NCI-H2171 treated with DMSO at 0.1 percent for 48 hours (cell line): ENCODE results near the gene CAPN6.

ENCODE experiments used
- DNase-seq: peaks from one replicate; lab custom pipeline; 2025; lab: John Stamatoyannopoulos, UW

The CAPN6 gene, protein sequence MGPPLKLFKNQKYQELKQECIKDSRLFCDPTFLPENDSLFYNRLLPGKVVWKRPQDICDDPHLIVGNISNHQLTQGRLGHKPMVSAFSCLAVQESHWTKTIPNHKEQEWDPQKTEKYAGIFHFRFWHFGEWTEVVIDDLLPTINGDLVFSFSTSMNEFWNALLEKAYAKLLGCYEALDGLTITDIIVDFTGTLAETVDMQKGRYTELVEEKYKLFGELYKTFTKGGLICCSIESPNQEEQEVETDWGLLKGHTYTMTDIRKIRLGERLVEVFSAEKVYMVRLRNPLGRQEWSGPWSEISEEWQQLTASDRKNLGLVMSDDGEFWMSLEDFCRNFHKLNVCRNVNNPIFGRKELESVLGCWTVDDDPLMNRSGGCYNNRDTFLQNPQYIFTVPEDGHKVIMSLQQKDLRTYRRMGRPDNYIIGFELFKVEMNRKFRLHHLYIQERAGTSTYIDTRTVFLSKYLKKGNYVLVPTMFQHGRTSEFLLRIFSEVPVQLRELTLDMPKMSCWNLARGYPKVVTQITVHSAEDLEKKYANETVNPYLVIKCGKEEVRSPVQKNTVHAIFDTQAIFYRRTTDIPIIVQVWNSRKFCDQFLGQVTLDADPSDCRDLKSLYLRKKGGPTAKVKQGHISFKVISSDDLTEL

DNA sequence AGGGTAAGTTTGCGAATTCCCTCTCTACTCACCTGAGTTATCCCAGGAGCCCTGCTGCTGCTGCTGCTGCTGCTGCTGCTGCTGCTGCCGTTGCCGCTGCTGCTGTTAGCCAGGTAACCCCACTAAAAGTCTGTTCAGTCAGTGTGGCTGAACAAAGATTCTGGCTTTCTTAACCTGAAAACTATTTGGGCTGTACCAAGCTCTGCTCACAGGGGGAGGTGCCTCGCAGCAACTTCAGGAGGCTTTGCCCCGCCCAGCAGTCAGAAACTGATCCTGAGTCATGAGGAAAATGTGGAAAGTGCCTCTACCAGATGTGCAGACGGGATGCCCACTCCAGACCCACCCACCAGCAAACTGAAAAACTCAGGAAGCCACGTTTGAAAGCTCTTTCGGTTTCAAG, at the start of gene CAPN6:
Gene CAPN6 (minus strand): TSS at position 145 of the 400 bp plus-strand sequence. CDS start 6,547 bp downstream, outside the sequence.
- no peak for DNase-seq

DNA sequence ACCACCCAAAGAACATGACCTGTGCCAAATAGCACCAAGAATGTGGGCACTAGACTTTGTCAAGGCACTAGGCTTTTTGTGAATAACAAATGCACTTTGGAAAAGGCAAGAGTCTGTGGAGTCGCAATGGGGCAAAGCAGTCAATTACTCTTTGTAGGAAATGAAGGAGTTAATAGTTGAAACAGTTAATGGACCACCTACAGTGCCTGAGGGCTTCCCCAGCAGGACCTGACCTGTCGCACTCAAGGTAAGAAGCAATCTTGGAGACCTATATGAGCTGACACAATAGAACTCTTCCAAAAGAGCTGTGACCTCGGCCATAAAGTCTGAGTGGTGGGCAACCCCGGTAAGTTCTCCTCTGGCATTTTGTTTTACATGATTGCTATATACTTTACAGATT, 49.2 kb upstream of the CAPN6 start:
- no peak for DNase-seq

DNA sequence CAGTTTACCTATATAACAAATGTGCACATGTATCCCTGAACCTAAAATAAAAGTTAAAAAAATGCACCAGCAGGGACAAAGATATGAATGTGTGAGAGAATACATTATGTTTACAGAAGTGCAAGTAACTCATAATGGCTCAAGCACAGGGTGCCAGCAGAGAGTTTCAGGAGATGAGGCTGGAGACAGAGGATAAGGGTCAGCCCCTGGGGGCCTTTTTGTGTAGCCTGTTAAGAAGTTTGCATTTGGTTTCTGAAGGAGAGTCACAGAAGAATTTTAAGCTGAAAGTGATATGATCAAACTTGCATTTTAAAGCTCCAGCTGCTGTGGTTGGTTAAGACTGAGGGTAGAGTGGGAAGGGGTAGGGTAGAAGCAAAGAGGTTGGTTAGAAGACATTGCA, 48.6 kb upstream of the CAPN6 start:
- no peak for DNase-seq

DNA sequence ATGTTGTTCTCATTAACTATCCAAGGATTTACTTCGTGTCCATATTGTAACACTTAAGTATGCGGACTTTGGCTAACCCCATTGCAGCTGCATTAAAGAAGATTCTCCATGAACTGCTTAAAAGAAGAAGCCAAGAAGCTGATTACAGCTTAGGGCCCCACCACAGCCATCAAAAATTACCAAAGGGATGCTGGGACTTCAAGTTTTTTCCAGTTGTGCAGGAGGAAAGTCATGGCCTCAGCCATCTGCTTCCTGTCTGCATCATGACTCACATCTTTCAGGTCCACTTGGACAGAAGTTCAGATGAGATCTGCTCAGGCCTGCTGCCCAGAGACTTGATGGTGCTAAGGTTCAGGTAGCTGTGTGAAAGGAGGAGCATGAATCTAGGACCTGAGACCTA, 38.8 kb upstream of the CAPN6 start:
- no peak for DNase-seq

DNA sequence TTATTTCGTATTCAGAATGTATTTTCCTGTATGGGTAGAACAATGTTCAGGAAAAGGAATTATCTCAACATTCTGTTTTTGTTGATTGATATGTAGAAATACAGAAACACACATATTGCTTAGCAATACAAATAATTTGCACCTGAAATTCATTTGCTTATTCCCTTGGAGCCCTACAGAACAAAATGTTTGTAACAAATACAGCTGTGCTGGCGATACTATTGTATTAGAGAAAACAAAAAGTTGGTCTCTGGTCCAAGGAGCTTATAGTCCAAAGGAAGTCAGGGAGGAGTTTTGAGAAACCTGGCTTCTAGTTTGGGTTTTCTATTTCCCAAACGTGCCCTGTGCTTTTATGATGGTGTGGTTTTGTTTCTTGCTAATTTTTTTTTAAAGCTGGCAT, 37.8 kb upstream of the CAPN6 start:
- DNase-seq, result no peak

DNA sequence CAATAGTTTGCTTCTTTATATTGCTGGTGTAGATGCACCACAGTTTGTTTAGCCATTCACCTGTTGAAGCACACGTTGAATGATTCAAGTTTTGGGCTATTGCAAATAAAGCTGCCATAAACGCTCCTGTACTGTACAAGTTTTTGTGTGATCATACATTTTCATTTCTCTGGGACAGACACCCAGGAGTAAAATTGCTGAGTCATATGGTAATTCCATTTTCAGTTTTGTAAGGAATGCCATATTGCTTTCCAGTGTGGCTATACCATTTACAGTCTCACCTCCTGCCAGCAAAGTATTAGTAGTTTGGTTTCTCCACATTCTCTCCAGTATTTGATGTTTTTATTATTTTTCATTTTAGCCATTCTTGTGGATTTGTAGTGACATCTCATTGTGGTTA, 32.0 kb upstream of the CAPN6 start:
- no peak for DNase-seq

DNA sequence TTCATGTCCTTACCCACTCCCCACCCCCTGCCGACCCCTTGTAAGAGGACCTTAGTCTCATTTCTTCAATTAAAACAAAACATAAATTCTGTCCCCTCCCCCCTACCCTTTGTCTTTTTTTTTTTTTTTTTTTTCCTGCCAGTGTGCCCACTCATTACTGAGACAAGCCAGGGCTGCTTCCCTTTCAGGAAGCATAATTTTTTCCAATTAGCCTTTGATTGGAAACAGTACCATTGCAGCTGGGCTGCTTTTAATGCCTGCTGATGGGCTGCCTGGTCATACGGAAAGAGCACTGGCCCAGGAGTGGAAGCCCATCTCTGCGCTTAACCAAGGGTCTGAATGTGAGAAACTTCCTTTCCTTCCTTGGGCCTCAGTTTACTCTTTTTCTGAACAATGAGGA, 18.6 kb upstream of the CAPN6 start:
- DNase-seq, result no peak

DNA sequence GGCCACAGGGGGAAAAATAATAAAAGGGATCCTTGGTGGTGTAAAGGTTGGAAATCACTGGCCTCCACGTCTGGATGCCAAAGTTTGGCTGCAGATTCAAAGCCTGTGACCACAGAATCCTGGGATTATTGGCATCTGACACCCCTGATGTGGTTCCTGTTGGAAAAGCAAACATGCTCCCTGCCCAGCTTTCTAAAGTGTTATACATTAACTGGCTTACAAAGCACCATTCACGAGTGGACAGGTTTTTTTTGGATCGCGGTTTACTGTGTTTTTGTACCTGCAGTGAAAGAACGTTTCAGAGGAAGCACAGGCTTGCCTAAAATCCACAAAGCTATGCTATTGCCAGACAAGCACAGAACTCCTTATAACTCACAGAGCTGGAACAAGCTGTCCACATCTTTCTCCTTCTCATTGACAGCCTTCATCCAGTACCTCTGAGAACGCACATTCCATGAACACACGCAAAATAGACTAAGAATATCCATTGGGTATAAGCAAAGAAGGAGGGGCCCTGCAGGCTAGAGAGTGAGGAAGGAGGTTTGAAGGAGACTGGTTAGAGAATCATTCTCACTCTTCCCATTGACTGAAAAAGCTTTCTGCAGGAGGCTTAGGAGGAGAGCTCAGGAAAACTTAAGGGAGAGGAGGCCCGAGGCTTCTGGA, 14.5 kb upstream of the CAPN6 start:
- DNase-seq, result no peak

DNA sequence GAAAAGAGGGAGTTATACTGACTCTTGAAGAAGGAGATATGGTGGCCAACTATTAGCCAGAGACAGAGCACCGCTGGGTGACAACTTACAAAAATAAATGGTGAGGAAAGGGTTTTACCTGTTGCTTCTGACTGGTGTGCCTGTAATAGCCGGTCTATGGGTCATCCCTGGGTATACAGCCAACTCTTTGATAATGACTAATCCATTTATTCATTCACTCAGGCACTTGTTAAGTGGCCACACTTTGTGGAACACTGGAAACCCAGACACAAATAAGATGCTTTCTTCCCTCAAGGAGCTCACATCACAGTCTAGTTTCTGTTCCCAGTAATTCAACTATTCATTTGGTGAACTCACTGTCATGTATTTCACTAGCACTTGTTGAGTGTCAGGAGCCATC, 13.2 kb upstream of the CAPN6 start:
- no peak for DNase-seq

DNA sequence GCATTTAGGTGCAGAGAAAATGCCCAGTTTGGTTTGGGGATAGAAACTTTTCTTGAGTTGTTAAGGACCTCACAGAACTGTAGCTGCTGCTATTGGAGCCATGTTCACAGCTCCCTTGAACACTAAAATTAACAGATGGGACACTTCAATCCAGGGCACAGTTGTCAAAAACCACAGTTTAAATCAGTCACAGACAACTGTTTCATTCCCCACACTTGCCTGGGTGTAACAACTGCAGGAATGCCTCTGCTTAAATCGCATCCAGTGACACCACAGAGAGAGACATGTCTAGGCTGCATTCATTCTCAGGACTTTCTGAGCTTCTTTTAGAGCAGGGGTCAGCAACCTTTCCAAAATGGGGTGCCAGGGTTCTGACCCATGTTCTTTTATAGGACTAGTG, 12.7 kb upstream of the CAPN6 start:
- DNase-seq, result no peak

DNA sequence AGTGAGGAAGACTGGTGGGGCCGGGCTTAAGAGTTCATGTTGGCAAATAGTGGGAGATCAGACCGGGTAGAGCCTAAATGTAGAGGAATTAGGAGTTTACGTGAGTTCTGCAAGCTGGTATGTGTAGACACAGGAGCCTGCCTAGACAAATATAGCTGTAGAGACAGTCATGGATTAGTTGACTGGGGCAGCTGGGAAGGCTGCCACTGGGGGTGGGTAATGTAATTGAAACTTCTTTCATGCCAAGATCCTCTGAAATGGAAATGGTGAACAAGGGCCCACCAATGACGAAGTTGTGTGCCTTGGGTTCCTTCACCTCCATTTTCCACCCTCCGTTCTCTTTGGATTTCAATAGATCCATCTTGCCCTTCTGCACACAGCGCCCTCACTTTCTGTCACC, 11.9 kb upstream of the CAPN6 start:
- no peak for DNase-seq

DNA sequence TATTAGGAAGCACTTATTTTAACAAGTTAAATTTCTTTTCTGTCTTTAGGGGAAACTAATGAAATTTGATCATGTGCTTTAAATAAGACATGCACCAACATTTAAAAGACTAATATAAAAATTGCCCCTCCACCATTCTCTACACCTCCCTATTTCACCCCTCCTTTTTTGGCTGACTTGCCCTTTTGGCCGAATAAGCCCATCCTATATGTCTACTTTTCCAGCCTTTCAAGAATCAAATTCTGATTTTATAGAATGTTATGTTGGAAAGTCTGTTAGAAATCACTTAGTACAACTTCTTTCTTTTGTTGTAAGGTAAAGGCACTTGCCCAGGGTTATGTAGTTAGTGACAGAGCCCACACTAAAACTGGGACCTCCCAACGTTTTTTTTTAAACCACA, 1.8 kb downstream of the CAPN6 start:
- DNase-seq, result no peak

DNA sequence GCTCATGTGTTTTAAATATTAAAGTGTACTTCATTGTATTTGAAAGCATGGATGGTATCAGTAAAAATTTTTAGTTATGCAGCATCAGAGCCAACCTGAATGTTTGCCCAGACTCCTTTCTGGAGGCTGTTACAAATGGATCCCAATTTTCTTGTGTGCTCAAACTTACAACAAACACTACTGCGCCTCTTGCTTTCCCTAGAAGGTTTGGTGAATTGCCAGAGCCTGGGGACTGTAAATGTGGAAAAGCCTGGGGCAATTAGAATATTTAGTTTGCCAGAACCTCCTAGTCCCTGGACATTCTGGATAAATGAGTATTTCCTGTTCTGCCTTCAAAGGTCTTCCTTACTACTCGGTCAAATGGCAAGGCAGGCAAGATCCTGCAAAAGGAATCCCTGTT, 4.8 kb downstream of the CAPN6 start:
- no peak for DNase-seq

DNA sequence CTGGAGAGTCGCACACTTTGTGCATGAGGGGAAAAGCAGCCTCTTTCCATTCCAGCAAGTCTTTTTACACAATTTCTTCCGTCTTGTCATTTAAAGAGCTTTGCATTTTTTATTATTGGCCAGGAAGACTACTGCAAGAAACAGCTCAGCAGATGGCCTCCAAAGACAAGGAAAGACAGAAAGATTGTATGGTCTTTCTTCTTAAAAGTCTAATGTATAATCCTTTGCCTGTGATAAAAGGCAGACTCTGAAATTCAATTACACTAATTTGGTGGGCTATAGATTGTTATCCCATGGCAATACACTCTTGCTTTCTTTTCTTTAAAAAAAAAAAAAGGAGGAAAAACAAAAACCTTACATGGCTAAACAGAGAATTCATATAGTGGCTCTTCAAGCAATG, 5.9 kb downstream of the CAPN6 start:
- DNase-seq, result no peak

DNA sequence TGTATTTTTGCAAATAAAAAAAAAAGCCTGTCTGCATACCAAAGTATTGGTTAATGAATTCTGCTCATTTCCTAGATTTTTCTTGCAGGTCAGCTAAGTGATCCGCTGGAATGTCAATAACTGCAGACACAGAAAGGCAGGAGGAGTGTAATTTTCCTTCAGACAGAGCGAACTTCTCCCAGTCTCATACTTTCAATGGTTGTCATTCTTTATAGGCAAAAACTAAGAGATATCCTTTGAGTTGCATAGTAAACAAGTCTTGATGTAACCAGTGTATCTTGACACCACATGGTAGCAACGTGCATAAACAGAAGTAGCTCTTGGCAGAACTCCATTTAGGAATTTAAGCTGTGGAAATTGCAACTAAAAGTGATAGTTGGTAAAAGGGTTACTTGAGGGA, 8.2 kb downstream of the CAPN6 start:
- DNase-seq, result no peak

DNA sequence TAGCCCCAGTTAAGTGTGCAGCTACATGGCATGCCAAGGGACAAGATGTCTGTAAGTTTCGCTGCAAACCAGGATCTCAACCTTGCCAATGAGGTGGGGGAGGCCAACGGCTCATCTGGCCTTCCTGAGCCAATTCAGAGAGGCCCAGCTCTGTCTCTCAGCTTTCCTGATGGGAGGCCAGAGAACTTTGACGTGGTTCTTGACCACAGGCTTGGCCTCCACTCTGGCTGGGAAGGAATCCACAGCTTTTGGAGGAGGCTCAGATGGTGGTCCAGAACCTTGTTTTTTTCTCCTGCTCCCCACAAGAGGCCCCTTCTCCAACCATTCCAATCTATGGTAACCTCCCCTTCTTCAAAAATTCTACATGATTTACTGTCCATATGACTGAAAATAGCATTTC, 9.8 kb downstream of the CAPN6 start:
- no peak for DNase-seq

DNA sequence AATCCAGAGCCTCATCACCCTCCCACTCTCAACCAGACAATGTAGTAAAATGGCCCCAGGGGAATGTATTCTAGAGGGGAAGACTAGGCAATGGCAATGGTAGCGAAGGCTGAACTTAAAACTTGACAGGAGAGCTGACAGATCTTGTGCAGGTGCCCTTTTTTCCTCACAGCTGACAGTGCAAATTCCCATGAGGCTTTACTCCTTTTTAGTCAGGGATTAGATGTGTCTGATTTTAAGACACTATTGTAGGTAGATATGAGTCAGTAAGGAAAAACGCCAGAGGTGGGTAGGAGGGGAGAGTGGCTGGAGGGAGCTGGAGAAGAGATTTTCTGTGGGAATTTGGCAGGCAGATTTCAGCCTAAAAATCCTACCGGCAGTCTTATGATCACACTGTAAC, 10.7 kb downstream of the CAPN6 start:
- no peak for DNase-seq

DNA sequence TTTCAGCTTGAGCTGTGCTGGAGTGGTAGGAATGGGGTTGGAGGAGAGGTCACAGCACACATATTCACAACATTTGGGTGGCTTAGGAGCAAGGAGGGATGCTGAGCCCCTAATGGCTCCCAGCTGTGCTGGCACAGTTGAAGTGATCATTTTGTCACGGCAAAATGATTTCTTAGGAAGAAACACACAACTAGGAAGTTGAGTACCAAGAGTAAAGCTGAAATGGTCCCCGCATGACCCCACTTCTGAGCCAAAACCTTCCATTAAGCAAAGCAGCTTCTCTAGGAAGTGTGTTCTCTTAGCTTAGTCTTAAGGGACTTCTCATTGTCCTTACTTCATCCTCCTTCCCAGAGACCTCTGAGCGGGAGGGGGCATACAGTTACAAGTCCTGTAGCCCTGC, 12.6 kb downstream of the CAPN6 start:
- DNase-seq, result peak; percentile 15

DNA sequence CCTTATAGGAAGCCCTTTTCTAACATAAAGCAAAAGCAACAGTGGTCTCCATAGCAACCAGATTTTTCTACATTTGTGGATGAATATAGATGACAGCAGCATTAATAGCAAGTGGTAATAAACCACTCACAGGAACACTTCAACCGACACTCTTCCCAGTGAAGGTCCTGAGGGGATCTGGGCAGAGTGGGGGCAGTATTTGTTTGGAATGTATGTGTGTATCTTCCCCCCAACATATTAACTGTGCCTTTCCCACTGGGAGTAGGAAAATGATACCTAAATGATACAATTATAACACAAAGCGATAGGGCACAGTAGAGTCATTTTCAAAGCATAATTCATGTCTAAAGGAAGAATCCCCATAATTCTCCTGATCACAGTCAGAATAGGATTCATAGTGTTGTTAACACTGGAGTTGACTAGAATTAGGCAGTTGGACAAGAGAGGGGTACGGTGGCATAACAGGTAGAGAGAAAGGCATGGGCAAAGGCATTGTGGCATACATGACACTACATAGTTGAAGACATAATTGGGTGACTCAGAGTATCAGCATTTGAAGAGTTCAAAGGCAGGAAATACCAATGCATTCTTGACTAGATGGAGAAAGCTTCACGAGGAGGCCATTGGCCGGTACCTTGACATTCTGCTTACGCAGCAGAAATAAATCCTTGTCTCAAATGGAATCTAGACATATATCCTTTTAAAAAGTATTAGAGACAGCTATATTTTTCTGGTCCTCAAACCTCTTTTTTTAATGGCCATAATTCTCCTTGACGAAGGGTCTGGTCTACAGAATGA, 15.2 kb downstream of the CAPN6 start:
- no peak for DNase-seq

DNA sequence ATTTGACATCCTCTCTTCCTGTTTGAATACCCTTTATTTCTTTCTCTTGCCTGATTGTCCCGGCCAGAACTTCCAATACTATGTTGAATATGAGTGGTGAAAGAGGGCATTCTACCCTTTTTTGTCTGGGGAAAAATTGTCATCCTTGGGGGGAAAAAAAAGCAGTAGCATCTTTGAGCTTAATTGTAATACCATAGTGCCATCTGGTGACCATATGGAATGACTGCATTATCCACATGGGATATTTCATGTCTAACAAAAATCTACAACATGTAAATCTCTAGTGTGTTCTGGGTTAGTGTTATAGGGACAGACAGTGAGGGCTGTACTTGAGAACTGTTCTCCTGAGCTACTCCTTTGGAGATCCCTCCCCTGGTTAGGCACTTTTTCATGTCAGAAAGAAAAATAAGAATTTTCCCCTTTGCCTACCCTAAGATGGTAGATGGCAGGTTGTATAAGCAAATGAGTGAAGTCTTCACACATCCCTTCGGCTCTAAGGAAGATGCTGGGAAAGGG, 26.0 kb downstream of the CAPN6 start:
- peak; percentile 36 for DNase-seq

DNA sequence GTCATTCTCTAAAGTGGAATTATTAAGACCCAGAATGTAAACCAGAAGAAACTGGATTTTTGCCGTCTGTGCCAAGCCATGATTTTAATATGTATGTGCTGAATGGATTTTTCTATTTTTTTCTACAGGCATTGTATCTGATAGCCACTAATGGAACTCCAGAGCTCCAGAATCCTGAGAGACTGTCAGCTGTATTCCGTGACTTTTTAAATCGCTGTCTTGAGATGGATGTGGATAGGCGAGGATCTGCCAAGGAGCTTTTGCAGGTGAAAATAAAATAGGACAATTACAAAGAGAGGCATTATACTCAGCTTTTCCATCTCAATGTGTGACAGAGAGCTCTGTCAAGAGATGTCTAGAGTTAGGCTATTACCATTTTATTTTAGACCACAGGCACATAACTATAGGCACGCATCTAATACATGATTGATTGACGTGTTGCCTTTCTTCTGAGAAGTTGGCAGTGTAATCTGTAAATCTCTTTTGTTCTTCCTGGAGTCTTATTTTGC, 53.9 kb downstream of the CAPN6 start:
- DNase-seq, result no peak

DNA sequence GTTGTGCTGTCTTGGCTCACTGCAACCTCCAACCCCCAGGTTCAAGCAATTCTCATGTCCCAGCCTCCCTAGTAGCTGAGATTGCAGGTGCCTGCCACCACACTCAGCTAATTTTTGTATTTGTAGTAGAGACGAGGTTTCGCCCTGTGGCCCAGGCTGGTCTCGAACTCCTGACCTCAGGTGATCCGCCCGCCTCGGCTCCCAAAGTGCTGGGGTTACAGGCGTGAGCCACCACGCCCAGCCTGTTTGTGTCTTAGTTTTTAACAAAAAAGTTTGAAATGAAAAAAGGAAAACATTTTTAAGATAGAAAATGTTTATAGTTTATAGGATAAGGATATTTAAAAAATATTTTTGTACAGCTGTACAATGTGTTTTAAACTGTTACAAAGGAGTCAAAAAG, 62.4 kb downstream of the CAPN6 start:
- no peak for DNase-seq
